NCI-H2227 treated with DMSO at 0.1 percent for 48 hours (cell line): Measurements from ENCODE around the gene STX3.
"Not testable (repeated sequence)": the region's sequence is repeated elsewhere in the genome, so short reads cannot be mapped to it uniquely, and the experiment has no call there.

Source experiments
- DNase-seq: peaks from one replicate; lab custom pipeline; 2025; lab: John Stamatoyannopoulos, UW

STX3 gene

GRCh38 chr11:59791639-59792038 is 36.5 kb downstream of the STX3 start:
- no peak for DNase-seq

DNA sequence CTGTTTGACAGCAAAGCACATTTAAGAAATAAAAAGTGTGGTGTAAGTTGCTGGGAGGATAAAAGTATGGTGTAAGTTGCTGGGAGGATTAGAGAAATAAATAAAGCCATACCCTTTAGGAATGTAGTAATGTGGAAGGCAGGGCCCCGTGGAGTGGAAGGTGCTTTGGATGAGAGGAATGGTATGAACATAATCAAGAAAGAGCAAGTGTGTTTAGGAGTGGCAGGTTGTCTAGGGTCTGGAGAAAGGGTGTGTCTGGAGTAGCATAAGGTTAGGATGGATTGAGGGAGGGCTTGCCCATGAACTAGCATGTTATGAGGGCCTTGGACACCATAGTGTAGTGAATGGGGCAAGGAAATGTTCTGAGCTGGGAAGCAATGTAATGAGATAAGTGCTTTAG is 37.3 kb downstream of the STX3 start:
- no peak for DNase-seq

GRCh38 chr11:59794417-59794816 is 39.2 kb downstream of the STX3 start:
- DNase-seq, result no peak

- no peak for DNase-seq
Measured at GRCh38 chr11:59800390-59801025, 45.3 kb downstream of the STX3 start.

GRCh38 chr11:59801160-59801706 is 46.1 kb downstream of the STX3 start:
- no peak for DNase-seq

DNA sequence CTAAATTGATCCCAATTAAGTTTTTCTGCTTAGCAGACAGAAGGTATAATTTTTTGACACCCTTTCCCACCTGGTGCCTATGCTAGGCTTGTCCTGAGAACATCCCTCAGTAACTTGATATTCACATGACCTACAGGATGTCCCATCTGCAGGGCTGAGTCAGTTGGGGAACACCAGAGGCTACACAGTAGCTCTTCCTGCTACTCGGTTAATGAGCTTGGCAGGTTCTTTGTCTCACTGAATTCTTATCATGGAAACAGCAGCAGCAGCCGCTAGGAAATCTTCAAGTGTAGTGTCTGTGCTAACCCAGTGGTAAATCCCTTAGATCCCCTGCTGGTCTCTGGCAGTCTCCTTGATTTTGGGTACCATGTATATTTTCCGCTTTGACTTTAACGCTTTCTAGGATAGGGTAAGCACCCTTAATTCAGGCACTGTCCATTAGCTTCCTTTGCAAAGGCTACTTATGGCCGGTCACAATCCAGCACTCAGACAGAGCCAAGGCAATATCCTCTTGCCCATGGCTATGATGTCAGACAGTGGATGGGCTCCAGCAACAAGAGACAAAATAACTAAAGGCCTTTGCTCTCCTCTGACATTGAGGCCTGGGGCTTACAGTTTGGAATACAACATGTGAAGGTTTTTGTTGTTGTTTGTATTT is 46.9 kb downstream of the STX3 start:
- DNase-seq, result no peak

DNA sequence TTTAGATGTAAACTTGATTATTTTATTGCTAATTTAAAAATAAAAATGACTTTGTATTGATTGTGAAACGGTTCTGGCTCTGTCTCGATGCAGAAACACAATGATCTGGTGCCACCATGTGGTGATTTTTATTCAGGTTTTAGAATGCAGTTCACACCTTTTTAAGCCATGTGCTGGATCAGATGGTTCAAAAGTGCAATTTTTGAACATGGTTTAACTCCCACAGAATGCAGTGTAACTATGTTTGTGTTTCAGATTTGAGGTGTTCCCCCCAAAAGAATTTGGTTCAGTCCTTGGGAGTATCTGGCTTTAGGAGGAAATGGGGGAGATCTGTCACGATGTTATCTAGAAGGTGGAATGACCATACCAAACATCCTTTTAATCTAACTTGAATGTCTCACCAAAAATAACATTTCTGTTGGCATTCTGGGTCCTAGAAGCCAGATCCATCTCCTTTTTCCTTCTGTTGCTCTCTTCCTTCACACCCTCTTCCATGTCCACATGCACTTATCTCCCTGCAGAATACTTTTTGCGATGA is 47.5 kb downstream of the STX3 start:
- peak; percentile 67 for DNase-seq

DNA sequence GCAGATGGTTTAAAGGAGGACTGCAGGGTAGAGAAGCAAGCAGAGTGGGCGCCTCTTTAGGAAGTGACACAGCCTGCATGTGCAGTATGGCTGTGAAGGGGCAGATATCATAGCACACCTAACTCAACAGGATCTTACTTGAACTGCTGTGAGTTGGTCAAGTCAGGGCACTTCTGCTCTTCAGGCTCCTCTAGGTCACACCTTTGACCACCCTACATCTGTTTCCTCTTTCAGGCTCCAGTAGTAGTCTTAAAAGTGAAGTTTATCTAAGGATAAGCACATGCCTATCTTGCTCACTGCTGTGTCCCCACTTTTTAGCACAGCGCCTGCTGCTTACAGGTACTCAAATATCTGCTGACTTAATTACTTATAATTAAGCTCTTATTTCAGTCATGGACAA is 48.9 kb downstream of the STX3 start:
- no peak for DNase-seq

GRCh38 chr11:59807047-59807610 is 52.0 kb downstream of the STX3 start:
- no peak for DNase-seq

GRCh38 chr11:59810189-59810910 is 55.2 kb downstream of the STX3 start, which contains the start of gene MRPL16:
Gene MRPL16 (minus strand): TSS chr11:59810778. CDS start chr11:59810658, 120 bp downstream.
- peak; percentile 87 for DNase-seq

- DNase-seq, result no peak
Measured at GRCh38 chr11:59810911-59811259, 55.7 kb downstream of the STX3 start.

DNA sequence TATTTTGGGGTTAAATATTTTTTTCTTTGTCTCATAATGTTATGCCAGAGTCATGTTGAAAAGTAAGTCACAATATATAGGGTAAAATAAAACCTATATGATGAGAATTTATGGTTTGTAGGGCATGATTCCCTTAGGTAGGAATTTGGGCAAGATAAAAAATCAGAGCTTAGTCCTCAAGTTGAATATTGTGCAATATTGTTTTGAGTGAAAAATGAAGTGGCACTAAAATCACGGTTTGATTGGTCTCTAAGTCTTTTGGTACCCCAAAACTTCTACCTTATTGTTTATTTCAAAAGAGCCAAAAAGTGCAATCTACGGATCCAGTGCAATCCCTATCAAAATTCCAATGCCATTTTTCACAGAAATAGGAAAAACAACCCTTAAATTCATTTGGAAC is 57.0 kb downstream of the STX3 start:
- no peak for DNase-seq

DNA sequence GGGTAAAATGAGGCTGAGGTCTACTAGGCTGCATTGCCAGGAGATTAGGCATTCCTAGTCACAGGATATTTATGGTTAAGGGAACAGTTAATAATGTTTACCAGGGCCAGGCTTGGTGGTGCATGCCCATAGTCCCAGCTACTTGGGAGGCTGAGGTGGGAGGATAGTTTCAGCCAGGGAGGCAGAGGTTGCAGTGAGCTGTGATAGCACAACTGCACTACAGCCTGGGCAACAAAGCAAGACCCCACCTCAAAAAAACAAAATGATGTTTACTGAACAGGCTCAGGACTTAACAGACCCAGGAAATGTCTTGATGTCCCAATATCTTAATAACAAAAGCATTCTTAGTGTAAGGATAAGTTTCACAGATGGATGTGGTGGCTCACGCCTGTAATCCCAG is 58.2 kb downstream of the STX3 start:
- no peak for DNase-seq

GRCh38 chr11:59814021-59814420 is 58.8 kb downstream of the STX3 start:
- no peak for DNase-seq

- no peak for DNase-seq
Measured at GRCh38 chr11:59815754-59816153, 60.6 kb downstream of the STX3 start.

GRCh38 chr11:59816434-59816833 is 61.3 kb downstream of the STX3 start:
- DNase-seq, result not testable (repeated sequence)

DNA sequence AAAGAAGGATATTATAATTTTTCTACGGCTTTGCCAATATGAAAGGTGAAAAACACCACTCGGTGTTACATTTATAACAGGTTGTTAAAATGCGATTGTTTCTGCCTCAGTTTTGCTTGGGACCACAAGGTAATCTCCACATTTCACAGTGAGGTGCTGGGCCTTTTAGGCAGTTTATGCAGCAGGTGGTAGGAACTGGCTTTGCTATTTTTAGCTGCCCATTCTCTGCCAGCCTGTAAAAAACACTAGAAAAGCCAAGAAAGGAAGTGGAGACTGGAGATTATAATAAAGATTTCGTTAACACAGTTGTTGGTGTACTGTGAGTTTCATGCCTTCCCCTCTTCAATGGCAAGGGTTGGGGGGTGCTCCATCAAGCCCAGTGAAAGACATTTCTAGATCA is 63.4 kb downstream of the STX3 start:
- DNase-seq, result no peak

GRCh38 chr11:59822989-59823566 is 67.9 kb downstream of the STX3 start:
- no peak for DNase-seq

- DNase-seq, result no peak
Measured at GRCh38 chr11:59829358-59829757, 74.2 kb downstream of the STX3 start.

GRCh38 chr11:59833602-59834001 is 78.4 kb downstream of the STX3 start:
- DNase-seq, result no peak

GRCh38 chr11:59839615-59840014 is 84.4 kb downstream of the STX3 start:
- no peak for DNase-seq

GRCh38 chr11:59841514-59841913 is 86.3 kb downstream of the STX3 start:
- no peak for DNase-seq
